Neural progenitor cell (in vitro differentiated cells): Measurements from ENCODE around the gene NT5C1A. TPM values are rescaled to one million over a fixed set of nuclear protein-coding genes. Genes with fewer than 3 reads are reported as not detected.

Source experiments
- DNase-seq: peaks from one replicate; pipeline ENCODE4 v3.0.0-alpha.2; 2016; ENCODE audit warnings: low spot score
- H2AFZ ChIP-seq: fragments of 200-600 bp; sonication (generic); replicated peaks from 2 replicates; pipeline ENCODE4 v1.6.1; 2016; ENCODE audit warnings: antibody characterized with exemption
- H3F3A ChIP-seq: fragments of 200-600 bp; sonication (generic); 2 replicates; pipeline ENCODE4 v1.6.1; 2016; ENCODE audit warnings: antibody characterized with exemption, low read depth
- H3K27ac ChIP-seq: fragments of 200-600 bp; sonication (generic); 2 replicates; pipeline ENCODE4 v1.5.1; 2016; ENCODE audit warnings: mild to moderate bottlenecking
- H3K27me3 ChIP-seq: fragments of 200-600 bp; sonication (generic); 2 replicates; pipeline ENCODE4 v1.6.1; 2016; ENCODE audit warnings: mild to moderate bottlenecking, moderate library complexity
- H3K36me3 ChIP-seq: fragments of 200-600 bp; sonication (generic); 2 replicates; pipeline ENCODE4 v1.5.1; 2016
- H3K4me1 ChIP-seq: fragments of 200-600 bp; sonication (generic); 2 replicates; pipeline ENCODE4 v1.6.1; 2016; ENCODE audit warnings: mixed run types
- H3K4me2 ChIP-seq: fragments of 200-600 bp; sonication (generic); 2 replicates; pipeline ENCODE4 v1.6.1; 2016
- H3K4me3 ChIP-seq: fragments of 200-600 bp; sonication (generic); 2 replicates; pipeline ENCODE4 v1.5.1; 2016
- H3K79me2 ChIP-seq: fragments of 200-600 bp; sonication (generic); 2 replicates; pipeline ENCODE4 v1.6.1; 2016; ENCODE audit warnings: low read depth
- H3K9ac ChIP-seq: fragments of 200-600 bp; sonication (generic); 2 replicates; pipeline ENCODE4 v1.6.1; 2016
- H3K9me3 ChIP-seq: fragments of 200-600 bp; sonication (generic); 2 replicates; pipeline ENCODE4 v1.5.1; 2016; ENCODE audit warnings: low read depth
- H4K20me1 ChIP-seq: fragments of 200-600 bp; sonication (generic); 2 replicates; pipeline ENCODE4 v1.6.1; 2016; ENCODE audit warnings: low read depth
- H3K27ac Mint-ChIP-seq: 3 replicates; pipeline ENCODE4 v1.8.0; 2021; ENCODE audit warnings: mixed read lengths
- H3K27me3 Mint-ChIP-seq: 2 replicates; pipeline ENCODE4 v1.8.0; 2022; ENCODE audit warnings: low read depth, mild to moderate bottlenecking, inconsistent platforms, moderate library complexity, mixed read lengths; ENCODE audit not compliant: insufficient read depth
- H3K36me3 Mint-ChIP-seq: 3 replicates; pipeline ENCODE4 v1.8.0; 2021; ENCODE audit warnings: mixed read lengths
- H3K4me1 Mint-ChIP-seq: 3 replicates; pipeline ENCODE4 v1.8.0; 2021; ENCODE audit warnings: mixed read lengths
- H3K4me3 Mint-ChIP-seq: 3 replicates; pipeline ENCODE4 v1.8.0; 2021; ENCODE audit warnings: mild to moderate bottlenecking, moderate library complexity, mixed read lengths
- H3K9me3 Mint-ChIP-seq: 3 replicates; pipeline ENCODE4 v1.8.0; 2020; ENCODE audit warnings: mixed read lengths
- EZH2 ChIP-seq: fragments of 200-600 bp; sonication (generic); IDR thresholded peaks from 2 replicates; pipeline ENCODE4 v1.6.1; 2017; ENCODE audit warnings: antibody characterized with exemption, mild to moderate bottlenecking, moderate library complexity
- EZH2phosphoT487 ChIP-seq: fragments of 200-600 bp; sonication (generic); IDR thresholded peaks from 2 replicates; pipeline ENCODE4 v1.6.1; 2017; ENCODE audit warnings: antibody characterized with exemption
- total RNA-seq: library from RNA; depleted of rRNA; stranded (reverse); fragments of >200 nt; gene quantifications from 2 replicates; pipeline ENCODE4 v1.2.3, GENCODE V29; 2015; ENCODE audit warnings: low replicate concordance
- TF ChIP-seq, protein P1 (sequence below): fragments of 200-600 bp; sonication (generic); IDR thresholded peaks from 2 replicates; pipeline ENCODE4 v1.5.1; 2017; ENCODE audit warnings: antibody characterized with exemption, mild to moderate bottlenecking

The NT5C1A gene
- total RNA-seq, 1 donor from 2014 or later = not detected

GRCh38 chr1:39678889-39679288 is 7.0 kb upstream of the NT5C1A start:
- H3K4me2 ChIP-seq = no peak overlapping the region
- no peaks in the 10 kb centered on the region for H4K20me1 ChIP-seq
- no peak for DNase-seq
- no peak overlapping the region for H3K9ac ChIP-seq
- no peaks in the 10 kb centered on the region for H3K79me2 ChIP-seq
- no peaks in the 10 kb centered on the region for H3K36me3 ChIP-seq
- H3F3A ChIP-seq = no peaks in the 10 kb centered on the region
- Mint-ChIP-seq H3K4me3 (no peak overlapping the region), H3K9me3 (no peaks in the 10 kb centered on the region), H3K27ac (no peak overlapping the region), H3K27me3 (peaks cover 17% of the 10 kb centered on the region), H3K36me3 (peaks cover 2% of the 10 kb centered on the region), H3K4me1 (peaks cover 12% of the 10 kb centered on the region)
- peaks cover 100% of the 10 kb centered on the region for H3K27me3 ChIP-seq
- H3K4me3 ChIP-seq = no peak overlapping the region
- no peaks in the 10 kb centered on the region for H3K9me3 ChIP-seq
- no peak overlapping the region for H3K27ac ChIP-seq
- H3K4me1 ChIP-seq = no peaks in the 10 kb centered on the region
- H2AFZ ChIP-seq = no peak overlapping the region
- TF ChIP-seq, protein P1, sequence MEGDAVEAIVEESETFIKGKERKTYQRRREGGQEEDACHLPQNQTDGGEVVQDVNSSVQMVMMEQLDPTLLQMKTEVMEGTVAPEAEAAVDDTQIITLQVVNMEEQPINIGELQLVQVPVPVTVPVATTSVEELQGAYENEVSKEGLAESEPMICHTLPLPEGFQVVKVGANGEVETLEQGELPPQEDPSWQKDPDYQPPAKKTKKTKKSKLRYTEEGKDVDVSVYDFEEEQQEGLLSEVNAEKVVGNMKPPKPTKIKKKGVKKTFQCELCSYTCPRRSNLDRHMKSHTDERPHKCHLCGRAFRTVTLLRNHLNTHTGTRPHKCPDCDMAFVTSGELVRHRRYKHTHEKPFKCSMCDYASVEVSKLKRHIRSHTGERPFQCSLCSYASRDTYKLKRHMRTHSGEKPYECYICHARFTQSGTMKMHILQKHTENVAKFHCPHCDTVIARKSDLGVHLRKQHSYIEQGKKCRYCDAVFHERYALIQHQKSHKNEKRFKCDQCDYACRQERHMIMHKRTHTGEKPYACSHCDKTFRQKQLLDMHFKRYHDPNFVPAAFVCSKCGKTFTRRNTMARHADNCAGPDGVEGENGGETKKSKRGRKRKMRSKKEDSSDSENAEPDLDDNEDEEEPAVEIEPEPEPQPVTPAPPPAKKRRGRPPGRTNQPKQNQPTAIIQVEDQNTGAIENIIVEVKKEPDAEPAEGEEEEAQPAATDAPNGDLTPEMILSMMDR = no peak
- no peak for TF ChIP-seq EZH2phosphoT487
- no peak for TF ChIP-seq EZH2

- no peak for TF ChIP-seq EZH2phosphoT487
- TF ChIP-seq, protein P1 = no peak
- no peak for TF ChIP-seq EZH2
Observed at GRCh38 chr1:39677645-39678044, 5.7 kb upstream of the NT5C1A start.

GRCh38 chr1:39676948-39677548 is 5.1 kb upstream of the NT5C1A start:
- peaks cover 100% of the 10 kb centered on the region for H3K27me3 ChIP-seq
- no peaks in the 10 kb centered on the region for H3K9me3 Mint-ChIP-seq
- no peak overlapping the region for H3K27ac Mint-ChIP-seq

More at GRCh38 chr1:39677645-39678044, 5.7 kb upstream of the NT5C1A start:
- no peak for DNase-seq
- H3K4me3 Mint-ChIP-seq = no peak overlapping the region
- no peaks in the 10 kb centered on the region for H3K4me1 ChIP-seq
- no peaks in the 10 kb centered on the region for H4K20me1 ChIP-seq
- H3K27ac ChIP-seq = no peak overlapping the region
- H3K79me2 ChIP-seq = no peaks in the 10 kb centered on the region
- H2AFZ ChIP-seq = no peak overlapping the region
- no peaks in the 10 kb centered on the region for H3K9me3 ChIP-seq
- H3K27me3 ChIP-seq = peaks cover 100% of the 10 kb centered on the region
- H3K4me1 Mint-ChIP-seq = peaks cover 12% of the 10 kb centered on the region
- no peaks in the 10 kb centered on the region for H3K9me3 Mint-ChIP-seq
- H3K27me3 Mint-ChIP-seq = peaks cover 13% of the 10 kb centered on the region
- no peak overlapping the region for H3K4me3 ChIP-seq
- no peak overlapping the region for H3K9ac ChIP-seq
- H3F3A ChIP-seq = no peaks in the 10 kb centered on the region
- H3K36me3 ChIP-seq = no peaks in the 10 kb centered on the region
- no peak overlapping the region for H3K4me2 ChIP-seq
- no peaks in the 10 kb centered on the region for H3K36me3 Mint-ChIP-seq
- H3K27ac Mint-ChIP-seq = no peak overlapping the region

More at GRCh38 chr1:39676948-39677548, 5.1 kb upstream of the NT5C1A start:
- Histone ChIP-seq H3K4me3 (no peak overlapping the region), H3K9ac (no peak overlapping the region), H3K27ac (no peak overlapping the region), H3K79me2 (no peaks in the 10 kb centered on the region), H3K9me3 (no peaks in the 10 kb centered on the region), H3F3A (no peaks in the 10 kb centered on the region), H4K20me1 (no peaks in the 10 kb centered on the region), H3K36me3 (no peaks in the 10 kb centered on the region), H2AFZ (no peak overlapping the region), H3K4me1 (no peaks in the 10 kb centered on the region), H3K4me2 (no peak overlapping the region)
- DNase-seq = no peak
- TF ChIP-seq, protein P1 = no peak
- TF ChIP-seq EZH2 = no peak
- no peak for TF ChIP-seq EZH2phosphoT487
- peaks cover 19% of the 10 kb centered on the region for H3K27me3 Mint-ChIP-seq
- H3K4me1 Mint-ChIP-seq = peaks cover 12% of the 10 kb centered on the region
- H3K4me3 Mint-ChIP-seq = no peak overlapping the region
- H3K36me3 Mint-ChIP-seq = no peaks in the 10 kb centered on the region
